Tibial nerve (tissue), 4 donors: ENCODE data around the gene WNT9A. TPM values are rescaled to one million over a fixed set of nuclear protein-coding genes. Genes with fewer than 3 reads are reported as not detected.

Source experiments
- DNase-seq, 2 donors: peaks; one replicate each; pipeline ENCODE4 v3.0.0-alpha.2; 2019; ENCODE audit warnings: low spot score in 2 of 2
- H3K27ac ChIP-seq, 4 donors: fragments of 200-600 bp; sonication (generic) in 3 of 4; one replicate each; pipeline ENCODE4 v1.5.1; 2017 to 2019; ENCODE audit warnings: mild to moderate bottlenecking in 1 of 4
- H3K27me3 ChIP-seq, 2 donors: fragments of 200-600 bp; sonication (generic) in 1 of 2; one replicate each; pipeline versions ENCODE4 v1.5.1 to v1.6.0; 2017 to 2019
- H3K36me3 ChIP-seq, 3 donors: fragments of 200-600 bp; sonication (generic); one replicate each; pipeline ENCODE4 v1.5.1; 2018 to 2019
- H3K4me1 ChIP-seq, 4 donors: fragments of 200-600 bp; sonication (generic) in 3 of 4; one replicate each; pipeline ENCODE4 v1.5.1; 2017 to 2019
- H3K4me3 ChIP-seq, 4 donors: fragments of 200-600 bp; sonication (generic) in 3 of 4; one replicate each; pipeline ENCODE4 v1.5.1; 2017 to 2019; ENCODE audit warnings: mild to moderate bottlenecking in 1 of 4, moderate library complexity in 1 of 4
- H3K9me3 ChIP-seq, 4 donors: fragments of 200-600 bp; sonication (generic) in 3 of 4; one replicate each; pipeline ENCODE4 v1.5.1; 2017 to 2019
- CTCF ChIP-seq, 5 experiments: fragments of 200-600 bp in 3 of 5; fragments of 450-650 bp in 2 of 5; sonication (generic) in 3 of 5; IDR thresholded peaks; one replicate each; pipeline ENCODE4 v1.5.1; 2016 to 2019; ENCODE audit warnings: antibody characterized with exemption in 5 of 5, mild to moderate bottlenecking in 3 of 5, moderate library complexity in 2 of 5
- EP300 ChIP-seq, 2 donors: sonication (generic); formaldehyde crosslinking; IDR thresholded peaks; one replicate each; pipeline ENCODE4 v1.6.1; 2017; ENCODE audit warnings: antibody characterized with exemption in 2 of 2, mild to moderate bottlenecking in 1 of 2
- POLR2A ChIP-seq, 2 donors: fragments of 450-650 bp; IDR thresholded peaks; one replicate each; pipeline ENCODE4 v1.6.1; 2017; ENCODE audit warnings: antibody characterized with exemption in 2 of 2, mild to moderate bottlenecking in 2 of 2, moderate library complexity in 2 of 2
- WGBS, 2 donors: methylation state at CpG; one replicate each; pipeline ENCODE4 v1.1.5; 2018; 5-methylcytosine and 5-hydroxymethylcytosine counted together
- total RNA-seq, 4 donors: library from RNA; depleted of rRNA; stranded (reverse); fragments of >200 nt; gene quantifications; one replicate each; pipeline ENCODE4 v1.1.0, GENCODE V29; 2016

The WNT9A gene
- total RNA-seq, 4 donors from 2014 or later = 5.1 to 12.8 (median 8.5) TPM

GRCh38 chr1:227920896-227921295 lies 26.8 kb downstream of the WNT9A start:
- no peak for TF ChIP-seq EP300 (IDR thresholded peaks at IDR 0.05)
- TF ChIP-seq CTCF (IDR thresholded peaks at IDR 0.05) = no peak
- TF ChIP-seq POLR2A (IDR thresholded peaks at IDR 0.05) = no peak
- no peak for DNase-seq
- peaks cover 0 to 49% (median 2%) of the 10 kb centered on the region in 4 donors for H3K4me1 ChIP-seq
- no peaks in the 10 kb centered on the region for H3K9me3 ChIP-seq
- 80 to 85% methylated on average over 1 to 8 of the region's 8 CpGs for WGBS, 2 donors
- H3K27me3 ChIP-seq = no peaks in the 10 kb centered on the region
- H3K27ac ChIP-seq = no peak overlapping the region
- peaks cover 0 to 22% (median 0%) of the 10 kb centered on the region in 3 donors for H3K36me3 ChIP-seq
- H3K4me3 ChIP-seq = no peak overlapping the region

- TF ChIP-seq CTCF (IDR thresholded peaks at IDR 0.05) (no peak), POLR2A (IDR thresholded peaks at IDR 0.05) (no peak), EP300 (IDR thresholded peaks at IDR 0.05) (no peak)
- 89 to 93% methylated on average over 11 of the region's 11 CpGs for WGBS, 2 donors
These were observed 27.3 kb downstream of the WNT9A start for GRCh38 chr1:227920426-227920825.

GRCh38 chr1:227919906-227920305 lies 27.8 kb downstream of the WNT9A start:
- no peaks in the 10 kb centered on the region for H3K27me3 ChIP-seq

More at GRCh38 chr1:227920426-227920825, 27.3 kb downstream of the WNT9A start:
- Histone ChIP-seq H3K27me3 (no peaks in the 10 kb centered on the region), H3K9me3 (no peaks in the 10 kb centered on the region), H3K36me3 (peaks cover 0 to 22% (median 0%) of the 10 kb centered on the region in 3 donors), H3K27ac (peak overlapping the region in 2 of 4 donors; percentile 1 to 32), H3K4me1 (peaks cover 0 to 48% (median 2%) of the 10 kb centered on the region in 4 donors), H3K4me3 (no peak overlapping the region)
- no peak for DNase-seq

GRCh38 chr1:227918736-227919135 lies 29.0 kb downstream of the WNT9A start:
- no peak overlapping the region for H3K27ac ChIP-seq
- no peak for DNase-seq
- peaks cover 0 to 46% (median 1%) of the 10 kb centered on the region in 4 donors for H3K4me1 ChIP-seq
- H3K27me3 ChIP-seq = no peaks in the 10 kb centered on the region
- no peaks in the 10 kb centered on the region for H3K9me3 ChIP-seq
- no peak for TF ChIP-seq EP300 (IDR thresholded peaks at IDR 0.05)
- no peak for TF ChIP-seq CTCF (IDR thresholded peaks at IDR 0.05)
- TF ChIP-seq POLR2A (IDR thresholded peaks at IDR 0.05) = no peak
- 86 to 88% methylated on average over 9 of the region's 9 CpGs for WGBS, 2 donors
- no peak overlapping the region for H3K4me3 ChIP-seq
- peaks cover 0 to 22% (median 0%) of the 10 kb centered on the region in 3 donors for H3K36me3 ChIP-seq

More at GRCh38 chr1:227919906-227920305, 27.8 kb downstream of the WNT9A start:
- no peak for DNase-seq
- peak overlapping the region in 2 of 4 donors; percentile 1 to 32 for H3K27ac ChIP-seq
- TF ChIP-seq POLR2A (IDR thresholded peaks at IDR 0.05) (no peak), EP300 (IDR thresholded peaks at IDR 0.05) (no peak), CTCF (IDR thresholded peaks at IDR 0.05) (no peak)
- H3K4me3 ChIP-seq = no peak overlapping the region
- no peaks in the 10 kb centered on the region for H3K9me3 ChIP-seq
- peaks cover 0 to 22% (median 0%) of the 10 kb centered on the region in 3 donors for H3K36me3 ChIP-seq
- peaks cover 0 to 46% (median 2%) of the 10 kb centered on the region in 4 donors for H3K4me1 ChIP-seq
- 37 to 44% methylated on average over 9 of the region's 12 CpGs for WGBS, 2 donors

- H3K27ac ChIP-seq = peak overlapping the region in 1 of 4 donors; percentile 15
- 89 to 91% methylated on average over 5 of the region's 5 CpGs for WGBS, 2 donors
- no peaks in the 10 kb centered on the region for H3K9me3 ChIP-seq
- peaks cover 0 to 22% (median 0%) of the 10 kb centered on the region in 3 donors for H3K36me3 ChIP-seq
- no peaks in the 10 kb centered on the region for H3K27me3 ChIP-seq
- no peak overlapping the region for H3K4me3 ChIP-seq
- no peak for DNase-seq
- peaks cover 0 to 47% (median 4%) of the 10 kb centered on the region in 4 donors for H3K4me1 ChIP-seq
- no peak for TF ChIP-seq POLR2A (IDR thresholded peaks at IDR 0.05)
- TF ChIP-seq EP300 (IDR thresholded peaks at IDR 0.05) = no peak
- no peak for TF ChIP-seq CTCF (IDR thresholded peaks at IDR 0.05)
These were observed 29.5 kb downstream of the WNT9A start for GRCh38 chr1:227918083-227918700.
